ENCODE results near the gene TC2N. TPM values are rescaled to one million over a fixed set of nuclear protein-coding genes. Genes with fewer than 3 reads are reported as not detected.

The TC2N gene
- total RNA-seq, 1 donor from 2014 or later: not detected

- TF ChIP-seq CTCF (conservative IDR thresholded peaks at IDR 0.05): no peak
- peaks cover 5% of the 10 kb centered on the region for H3K9me3 Mint-ChIP-seq
- H3K4me3 Mint-ChIP-seq: no peak overlapping the region
- no peaks in the 10 kb centered on the region for H3K4me1 Mint-ChIP-seq
- DNase-seq (ENCODE audit: low read depth, low spot score): no peak
- no peaks in the 10 kb centered on the region for H3K36me3 Mint-ChIP-seq (ENCODE audit: low read depth)
- no peak overlapping the region for H3K27ac Mint-ChIP-seq (ENCODE audit: unreplicated experiment)
- H3K27me3 Mint-ChIP-seq (ENCODE audit: low read depth): peaks cover 3% of the 10 kb centered on the region
Observed at GRCh38 chr14:91793704-91794103, 73.6 kb downstream of the TC2N start.

GRCh38 chr14:91786188-91786587, 81.1 kb downstream of the TC2N start:
- Mint-ChIP-seq H3K27me3 (ENCODE audit: low read depth) (no peaks in the 10 kb centered on the region), H3K27ac (ENCODE audit: unreplicated experiment) (no peak overlapping the region), H3K4me1 (peaks cover 9% of the 10 kb centered on the region), H3K4me3 (no peak overlapping the region), H3K9me3 (no peaks in the 10 kb centered on the region), H3K36me3 (ENCODE audit: low read depth) (no peaks in the 10 kb centered on the region)
- DNase-seq (ENCODE audit: low read depth, low spot score): no peak
- no peak for TF ChIP-seq CTCF (conservative IDR thresholded peaks at IDR 0.05)

- peaks cover 9% of the 10 kb centered on the region for H3K4me1 Mint-ChIP-seq
- TF ChIP-seq CTCF (conservative IDR thresholded peaks at IDR 0.05): no peak
- H3K27ac Mint-ChIP-seq (ENCODE audit: unreplicated experiment): no peak overlapping the region
- peaks cover 2% of the 10 kb centered on the region for H3K27me3 Mint-ChIP-seq (ENCODE audit: low read depth)
- no peaks in the 10 kb centered on the region for H3K36me3 Mint-ChIP-seq (ENCODE audit: low read depth)
- H3K9me3 Mint-ChIP-seq: no peaks in the 10 kb centered on the region
- H3K4me3 Mint-ChIP-seq: no peak overlapping the region
- no peak for DNase-seq (ENCODE audit: low read depth, low spot score)
Observed at GRCh38 chr14:91780452-91780851, 86.9 kb downstream of the TC2N start.

- H3K27me3 Mint-ChIP-seq (ENCODE audit: low read depth): peaks cover 2% of the 10 kb centered on the region
- TF ChIP-seq CTCF (conservative IDR thresholded peaks at IDR 0.05): no peak
- H3K9me3 Mint-ChIP-seq: no peaks in the 10 kb centered on the region
- no peak overlapping the region for H3K27ac Mint-ChIP-seq (ENCODE audit: unreplicated experiment)
- no peaks in the 10 kb centered on the region for H3K36me3 Mint-ChIP-seq (ENCODE audit: low read depth)
- peaks cover 9% of the 10 kb centered on the region for H3K4me1 Mint-ChIP-seq
- no peak overlapping the region for H3K4me3 Mint-ChIP-seq
- DNase-seq (ENCODE audit: low read depth, low spot score): no peak
Observed at GRCh38 chr14:91778217-91778616, 89.1 kb downstream of the TC2N start.

GRCh38 chr14:91774140-91775096, 92.9 kb downstream of the TC2N start:
- H3K4me3 Mint-ChIP-seq: no peak overlapping the region
- no peaks in the 10 kb centered on the region for H3K36me3 Mint-ChIP-seq (ENCODE audit: low read depth)
- DNase-seq (ENCODE audit: low read depth, low spot score): no peak
- no peaks in the 10 kb centered on the region for H3K9me3 Mint-ChIP-seq
- H3K27me3 Mint-ChIP-seq (ENCODE audit: low read depth): peaks cover 2% of the 10 kb centered on the region
- H3K4me1 Mint-ChIP-seq: no peaks in the 10 kb centered on the region
- no peak overlapping the region for H3K27ac Mint-ChIP-seq (ENCODE audit: unreplicated experiment)
- TF ChIP-seq CTCF (conservative IDR thresholded peaks at IDR 0.05): no peak
